TTC549 (cell line): Measurements from ENCODE around the gene SLC35C1.

Experiments used
- FAIRE-seq: peaks from 2 replicates; lab custom pipeline; 2012; peaks lifted over from hg19 to GRCh38; lab: Jason Lieb, UNC

Gene SLC35C1

GRCh38 chr11:45804761-45805304, at the start of gene SLC35C1:
SLC35C1 (plus strand) TSS chr11:45805149; CDS start chr11:45805802, 653 bp downstream.
- no peak for FAIRE-seq

GRCh38 chr11:45755281-45755859, 49.6 kb upstream of the SLC35C1 start:
- FAIRE-seq = no peak

GRCh38 chr11:45756384-45757010, 48.5 kb upstream of the SLC35C1 start:
- FAIRE-seq = no peak

- FAIRE-seq = no peak
Measured at GRCh38 chr11:45757672-45758071, 47.3 kb upstream of the SLC35C1 start.

GRCh38 chr11:45761659-45762058, 43.3 kb upstream of the SLC35C1 start:
- FAIRE-seq = no peak

GRCh38 chr11:45765107-45765668, 39.8 kb upstream of the SLC35C1 start:
- FAIRE-seq = no peak

- FAIRE-seq = no peak
Measured at GRCh38 chr11:45765836-45766235, 39.1 kb upstream of the SLC35C1 start.

- FAIRE-seq = no peak
Measured at GRCh38 chr11:45766469-45766868, 38.5 kb upstream of the SLC35C1 start.

- FAIRE-seq = no peak
Measured at GRCh38 chr11:45768486-45768885, 36.5 kb upstream of the SLC35C1 start.

- FAIRE-seq = no peak
Measured at GRCh38 chr11:45769960-45770359, 35.0 kb upstream of the SLC35C1 start.

GRCh38 chr11:45771193-45771565, 33.8 kb upstream of the SLC35C1 start:
- no peak for FAIRE-seq

GRCh38 chr11:45771566-45772448, 33.1 kb upstream of the SLC35C1 start:
- no peak for FAIRE-seq

- no peak for FAIRE-seq
Measured at GRCh38 chr11:45772449-45772774, 32.5 kb upstream of the SLC35C1 start.

GRCh38 chr11:45772986-45773785, 31.8 kb upstream of the SLC35C1 start:
- FAIRE-seq = no peak

- FAIRE-seq = no peak
Measured at GRCh38 chr11:45773786-45774655, 30.9 kb upstream of the SLC35C1 start.

GRCh38 chr11:45774786-45775185, 30.2 kb upstream of the SLC35C1 start:
- no peak for FAIRE-seq

- no peak for FAIRE-seq
Measured at GRCh38 chr11:45777127-45777969, 27.6 kb upstream of the SLC35C1 start.

GRCh38 chr11:45778341-45778740, 26.6 kb upstream of the SLC35C1 start:
- FAIRE-seq = no peak

- no peak for FAIRE-seq
Measured at GRCh38 chr11:45779602-45780001, 25.3 kb upstream of the SLC35C1 start.

GRCh38 chr11:45786272-45786671, 18.7 kb upstream of the SLC35C1 start:
- no peak for FAIRE-seq
